ENCODE results near the gene ODAPH.

The ODAPH gene

GRCh38 chr4:75512386-75513211 lies 43.3 kb upstream of the ODAPH start:
- Histone ChIP-seq H3K79me2 (ENCODE audit: low read length) (peaks cover 68% of the 10 kb centered on the region), H3K4me1 (ENCODE audit: low read length) (peaks cover 28% of the 10 kb centered on the region), H3K4me2 (ENCODE audit: low read depth, low read length) (peak overlapping the region; percentile 87), H4K20me1 (ENCODE audit: insufficient read depth, low read length) (no peaks in the 10 kb centered on the region), H3K9ac (ENCODE audit: low read length) (peak overlapping the region; percentile 82; the same call in 1 of the 2 replicates), H2AFZ (ENCODE audit: low read length) (no peak overlapping the region), H3K27ac (ENCODE audit: low read length) (peak overlapping the region; percentile 89; the same call in 1 of the 2 replicates), H3K27me3 (replicated peaks; ENCODE audit: insufficient read depth, low read length) (no peaks in the 10 kb centered on the region), H3K9me3 (replicated peaks; ENCODE audit: insufficient read depth, low read length) (no peaks in the 10 kb centered on the region), H3K4me3 (ENCODE audit: low read length) (peak overlapping the region; percentile 89), H3F3A (ENCODE audit: insufficient read depth, low read length) (peaks cover 24% of the 10 kb centered on the region), H3K9me2 (replicated peaks; ENCODE audit: insufficient read depth, low read length) (no peaks in the 10 kb centered on the region), H3K36me3 (replicated peaks; ENCODE audit: insufficient read depth, low read length) (no peaks in the 10 kb centered on the region; the same call in 1 of the 2 replicates)
- TF ChIP-seq EZH2phosphoT487 (IDR thresholded peaks at IDR 0.05; ENCODE audit: low read length) (no peak), EZH2 (optimal IDR thresholded peaks at IDR 0.05; ENCODE audit: low read depth, low read length) (no peak), CTCF (IDR thresholded peaks at IDR 0.05; ENCODE audit: low read length) (no peak)
- peak; percentile 66 for DNase-seq

GRCh38 chr4:75513526-75514130 lies 42.2 kb upstream of the ODAPH start:
- DNase-seq: no peak
- Histone ChIP-seq H4K20me1 (ENCODE audit: insufficient read depth, low read length) (no peaks in the 10 kb centered on the region), H3K4me1 (ENCODE audit: low read length) (peaks cover 28% of the 10 kb centered on the region), H3K4me3 (ENCODE audit: low read length) (peak overlapping the region; percentile 89), H3K9me3 (replicated peaks; ENCODE audit: insufficient read depth, low read length) (no peaks in the 10 kb centered on the region), H3K79me2 (ENCODE audit: low read length) (peaks cover 61% of the 10 kb centered on the region), H3K36me3 (replicated peaks; ENCODE audit: insufficient read depth, low read length) (no peaks in the 10 kb centered on the region; the same call in 1 of the 2 replicates), H3K27me3 (replicated peaks; ENCODE audit: insufficient read depth, low read length) (no peaks in the 10 kb centered on the region), H3K9me2 (replicated peaks; ENCODE audit: insufficient read depth, low read length) (no peaks in the 10 kb centered on the region), H3K4me2 (ENCODE audit: low read depth, low read length) (peak overlapping the region; percentile 87), H3K27ac (ENCODE audit: low read length) (peak overlapping the region; percentile 89; the same call in 1 of the 2 replicates), H2AFZ (ENCODE audit: low read length) (peak overlapping the region; percentile 88), H3K9ac (ENCODE audit: low read length) (peak overlapping the region; percentile 82; the same call in 1 of the 2 replicates), H3F3A (ENCODE audit: insufficient read depth, low read length) (peaks cover 24% of the 10 kb centered on the region)
- TF ChIP-seq EZH2 (optimal IDR thresholded peaks at IDR 0.05; ENCODE audit: low read depth, low read length) (no peak), EZH2phosphoT487 (IDR thresholded peaks at IDR 0.05; ENCODE audit: low read length) (no peak), CTCF (IDR thresholded peaks at IDR 0.05; ENCODE audit: low read length) (no peak)

GRCh38 chr4:75514131-75514948 lies 41.5 kb upstream of the ODAPH start, which contains the start of the genes RCHY1 and THAP6:
Gene RCHY1, minus strand, starts transcription at chr4:75514403. Its CDS starts 117 bp downstream, at chr4:75514286.
Gene THAP6, plus strand, starts transcription at chr4:75514473. Its CDS starts 980 bp downstream, at chr4:75515453.
- Histone ChIP-seq H3K9me2 (replicated peaks; ENCODE audit: insufficient read depth, low read length) (no peaks in the 10 kb centered on the region), H3K79me2 (ENCODE audit: low read length) (peaks cover 54% of the 10 kb centered on the region), H3K9me3 (replicated peaks; ENCODE audit: insufficient read depth, low read length) (no peaks in the 10 kb centered on the region), H3K4me1 (ENCODE audit: low read length) (peaks cover 28% of the 10 kb centered on the region), H3K36me3 (replicated peaks; ENCODE audit: insufficient read depth, low read length) (no peaks in the 10 kb centered on the region; the same call in 1 of the 2 replicates), H3K4me2 (ENCODE audit: low read depth, low read length) (peak within 1 kb of the TSS; percentile 87), H3F3A (ENCODE audit: insufficient read depth, low read length) (peaks cover 24% of the 10 kb centered on the region), H4K20me1 (ENCODE audit: insufficient read depth, low read length) (no peaks in the 10 kb centered on the region), H2AFZ (ENCODE audit: low read length) (peak within 1 kb of the TSS; percentile 88), H3K27me3 (replicated peaks; ENCODE audit: insufficient read depth, low read length) (no peaks in the 10 kb centered on the region), H3K9ac (ENCODE audit: low read length) (peak within 1 kb of the TSS; percentile 82), H3K4me3 (ENCODE audit: low read length) (peak within 1 kb of the TSS; percentile 89), H3K27ac (ENCODE audit: low read length) (peak within 1 kb of the TSS; percentile 89)
- DNase-seq: peak; percentile 97
- 0 out of 2 replicates have a peak, but pooled peaks have one; percentile 7 for TF ChIP-seq CTCF (IDR thresholded peaks at IDR 0.05; ENCODE audit: low read length)
- no peak for TF ChIP-seq EZH2phosphoT487 (IDR thresholded peaks at IDR 0.05; ENCODE audit: low read length)
- TF ChIP-seq EZH2 (optimal IDR thresholded peaks at IDR 0.05; ENCODE audit: low read depth, low read length): no peak
